Activated CD4-positive, CD25-positive, alpha-beta regulatory T cell (primary cell): ENCODE measurements around the gene LSM14B.

Source experiments
- DNase-seq, 4 experiments: peaks; one replicate each; lab custom pipeline; 2025; lab: John Stamatoyannopoulos, UW

LSM14B gene

DNA sequence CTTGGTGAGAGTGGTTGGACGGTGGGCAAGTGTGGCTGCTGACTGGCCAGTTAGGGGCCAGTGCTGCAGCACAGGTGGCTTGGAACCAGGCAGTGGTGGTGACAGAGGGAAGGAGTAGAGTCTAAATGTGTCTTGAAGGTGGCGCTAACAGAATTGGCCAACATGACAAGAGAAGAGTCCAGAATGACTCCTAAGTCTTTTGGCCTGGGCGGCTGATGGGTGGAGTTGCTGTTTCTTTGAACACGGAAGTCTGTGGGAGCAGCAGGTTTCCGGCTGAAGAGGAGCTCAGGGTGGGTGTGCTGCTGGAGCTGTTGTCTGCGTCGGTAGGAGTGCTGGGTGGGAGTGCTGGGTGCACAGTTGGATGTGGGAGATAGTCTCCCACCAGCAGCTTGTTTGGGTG lies 10.1 kb downstream of the LSM14B start:
- DNase-seq: no peak

DNA sequence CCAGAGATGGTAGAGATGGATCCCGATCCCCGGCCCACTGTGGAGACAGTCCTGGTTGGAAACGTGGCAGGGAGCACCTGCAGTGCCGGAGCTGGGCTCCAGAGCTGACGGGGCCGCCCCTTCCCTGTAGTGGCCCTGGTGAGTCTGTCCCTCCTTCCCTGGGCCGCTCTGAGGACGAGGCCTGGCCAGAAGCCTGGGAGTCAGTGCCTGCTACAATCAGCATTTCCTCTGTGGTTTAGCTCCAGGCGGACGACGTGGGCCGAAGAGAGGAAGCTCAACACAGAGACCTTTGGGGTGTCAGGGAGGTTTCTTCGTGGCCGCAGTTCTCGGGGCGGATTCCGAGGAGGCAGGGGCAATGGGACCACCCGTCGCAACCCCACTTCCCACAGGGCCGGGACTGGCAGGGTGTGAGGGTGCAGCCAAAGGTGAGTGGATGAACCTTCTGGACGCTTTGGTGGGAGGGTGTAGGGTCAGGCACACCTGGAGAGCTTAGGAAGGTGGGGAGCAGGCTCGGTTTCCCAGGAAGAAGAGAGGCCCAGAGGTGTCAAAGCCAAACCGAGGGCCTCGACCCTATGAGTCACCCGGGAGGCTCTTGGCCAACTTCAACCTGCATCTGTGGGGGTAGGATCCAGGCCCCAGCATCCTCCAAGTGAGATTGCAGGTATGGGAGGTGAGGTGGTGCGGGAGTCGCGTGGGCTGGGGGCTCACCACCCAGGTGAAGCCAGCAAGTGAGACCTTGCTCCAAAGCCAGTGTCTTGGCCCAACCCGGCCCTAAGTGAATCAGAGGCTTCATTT lies 11.0 kb downstream of the LSM14B start:
- DNase-seq: no peak

DNA sequence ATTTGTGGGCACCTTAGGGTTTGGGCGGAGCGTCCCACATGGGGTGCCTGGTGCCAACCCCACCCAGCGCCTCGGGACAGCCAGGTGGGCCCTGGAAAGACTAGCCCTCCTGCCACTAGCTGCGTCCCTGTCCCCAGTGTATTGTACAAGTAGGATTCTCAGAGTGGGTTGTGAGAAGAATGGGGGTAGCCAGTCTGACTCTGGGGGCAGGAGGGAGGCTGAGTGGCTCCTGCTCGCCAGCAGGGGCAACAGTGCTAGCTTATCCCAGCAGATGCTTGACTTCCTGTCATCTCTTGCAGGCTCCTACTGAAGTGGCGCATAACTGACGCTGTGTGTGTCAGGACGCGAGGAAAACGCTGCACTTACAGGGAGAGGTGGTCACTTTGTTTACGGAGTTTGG lies 11.6 kb downstream of the LSM14B start:
- DNase-seq: no peak

DNA sequence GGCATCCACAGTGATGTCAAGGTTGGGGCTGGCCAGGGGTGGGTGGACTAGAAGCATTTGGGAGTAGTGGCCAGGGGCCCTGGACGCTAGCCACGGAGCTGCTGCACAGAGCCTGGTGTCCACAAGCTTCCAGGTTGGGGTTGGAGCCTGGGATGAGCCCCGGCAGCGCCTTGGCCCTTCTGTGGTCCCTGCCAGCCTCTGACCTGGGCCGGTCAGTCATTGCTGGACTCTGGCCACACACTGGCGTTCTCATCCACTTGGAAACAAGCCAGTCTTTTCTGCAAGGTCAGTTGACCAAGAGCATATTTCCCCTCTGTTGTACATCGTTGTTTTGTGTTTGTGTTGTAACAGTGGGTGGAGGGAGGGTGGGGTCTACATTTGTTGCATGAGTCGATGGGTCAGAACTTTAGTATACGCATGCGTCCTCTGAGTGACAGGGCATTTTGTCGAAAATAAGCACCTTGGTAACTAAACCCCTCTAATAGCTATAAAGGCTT lies 12.5 kb downstream of the LSM14B start:
- DNase-seq: no peak

DNA sequence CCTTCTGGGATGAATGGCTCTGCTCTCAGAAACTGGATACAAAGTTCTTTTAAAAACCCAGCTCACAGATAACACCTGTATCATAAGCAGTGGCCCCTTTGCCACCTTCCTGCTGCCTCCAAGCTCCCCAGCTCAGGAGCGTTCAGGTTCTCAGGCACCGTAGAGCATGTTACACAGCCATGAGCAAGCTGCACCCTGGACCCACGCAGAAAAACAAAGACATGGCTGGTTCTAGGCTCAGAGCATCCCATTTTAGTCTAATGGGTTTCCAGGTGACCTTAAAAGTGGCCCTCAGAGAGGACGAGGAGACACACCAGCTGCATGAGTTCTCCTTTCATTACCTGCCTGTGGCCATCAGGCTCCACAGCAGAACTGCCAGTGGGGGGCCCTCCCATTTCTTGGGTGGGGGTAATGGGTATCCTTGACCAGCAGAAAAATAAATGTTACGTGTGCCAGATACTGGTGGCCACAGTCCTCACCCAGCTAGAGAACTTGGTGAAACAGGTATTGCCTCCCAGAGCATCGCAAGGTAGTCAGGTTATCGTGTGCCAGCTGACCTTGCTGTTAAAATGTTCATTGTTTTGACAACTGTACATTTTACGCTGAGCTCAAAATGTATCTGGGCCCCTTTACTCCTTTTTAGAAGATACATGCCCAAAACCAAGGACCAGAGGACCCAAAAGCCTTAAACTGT lies 13.4 kb downstream of the LSM14B start:
- DNase-seq: no peak

DNA sequence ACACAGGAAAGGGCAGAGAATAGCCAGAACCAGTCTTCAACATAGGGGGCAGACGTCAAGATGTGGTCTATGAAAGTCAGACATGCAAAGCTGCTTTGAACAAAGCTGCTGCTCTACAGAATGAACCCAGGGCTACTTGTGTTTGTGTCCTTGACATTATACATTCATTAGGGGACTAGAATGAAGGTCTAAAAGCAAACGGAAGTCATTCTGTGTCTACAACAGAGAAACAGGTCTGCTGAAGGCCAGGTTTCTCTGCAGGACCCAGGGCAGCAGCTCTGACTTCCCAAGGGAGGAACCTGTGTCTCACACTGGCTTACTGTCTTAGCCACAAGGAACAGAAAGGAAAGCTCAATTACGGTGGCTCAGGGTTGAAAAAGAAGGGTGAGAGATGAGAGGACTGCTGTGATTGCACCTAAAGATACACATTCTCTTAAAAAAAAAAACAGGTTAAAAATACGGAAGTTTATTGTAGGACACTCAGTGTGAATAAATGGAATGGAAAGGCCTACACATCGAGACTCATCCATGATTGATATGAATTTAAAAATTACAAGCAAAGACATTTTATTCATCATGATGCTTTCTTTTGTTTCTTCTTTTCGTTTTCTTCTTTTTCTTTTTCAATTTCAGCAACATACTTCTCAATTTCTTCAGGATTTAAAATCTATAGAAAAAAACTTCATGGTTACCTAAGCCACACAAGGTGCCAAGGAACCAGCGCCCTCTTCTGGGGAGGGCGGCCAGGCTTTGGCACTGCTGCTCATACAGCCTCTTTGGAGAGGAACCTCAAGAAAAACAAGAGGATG lies 14.2 kb downstream of the LSM14B start:
- peak; percentile 9 to 62 (median 42) for DNase-seq

DNA sequence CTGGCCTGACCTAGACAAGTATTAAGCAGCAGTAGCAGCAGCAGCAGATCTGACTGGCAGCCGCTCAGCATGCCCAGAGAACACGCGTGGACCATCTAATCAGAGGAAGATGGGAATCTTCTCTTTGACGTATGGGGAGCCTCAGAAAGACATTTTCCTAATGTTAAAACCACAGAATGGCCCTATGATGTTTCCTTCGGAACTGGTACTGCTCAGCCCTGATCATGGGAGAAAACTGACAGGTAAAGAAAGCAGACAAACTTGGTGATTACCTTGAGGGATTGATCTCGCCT lies 14.8 kb downstream of the LSM14B start:
- no peak for DNase-seq

DNA sequence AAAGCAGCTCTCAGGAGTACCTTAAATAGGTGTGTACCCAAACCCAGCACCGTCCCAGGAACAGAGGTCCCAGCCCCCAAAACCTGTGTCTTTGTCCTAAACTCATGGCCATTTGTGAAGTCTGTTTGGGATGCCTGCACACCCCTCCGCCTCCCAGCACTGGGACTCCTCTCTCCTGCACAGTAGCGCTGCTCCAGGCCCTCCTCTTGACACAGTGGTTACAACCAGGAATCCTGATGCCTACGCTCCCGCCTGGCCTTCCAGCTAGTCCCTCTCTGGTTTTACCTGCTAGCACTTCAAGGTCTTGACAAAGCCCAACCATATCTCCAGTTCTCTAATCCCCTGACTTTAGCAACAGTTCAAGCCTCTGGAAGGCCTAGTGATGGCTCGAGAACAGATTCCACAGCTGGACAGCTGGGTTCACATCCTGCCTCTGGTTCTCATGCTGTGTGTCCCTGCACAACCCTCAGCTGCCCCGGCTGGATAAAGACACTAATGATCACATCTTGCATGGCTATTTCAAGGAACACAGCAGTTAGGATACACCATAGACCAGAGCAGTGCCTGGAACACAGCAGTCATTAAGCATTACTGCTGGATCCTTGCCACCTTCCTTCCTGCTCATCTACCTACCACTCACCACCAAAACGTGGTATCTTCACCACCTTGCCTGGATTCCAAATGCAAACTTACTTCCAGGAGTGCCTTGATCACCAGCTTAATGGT lies 15.4 kb downstream of the LSM14B start:
- DNase-seq: no peak

DNA sequence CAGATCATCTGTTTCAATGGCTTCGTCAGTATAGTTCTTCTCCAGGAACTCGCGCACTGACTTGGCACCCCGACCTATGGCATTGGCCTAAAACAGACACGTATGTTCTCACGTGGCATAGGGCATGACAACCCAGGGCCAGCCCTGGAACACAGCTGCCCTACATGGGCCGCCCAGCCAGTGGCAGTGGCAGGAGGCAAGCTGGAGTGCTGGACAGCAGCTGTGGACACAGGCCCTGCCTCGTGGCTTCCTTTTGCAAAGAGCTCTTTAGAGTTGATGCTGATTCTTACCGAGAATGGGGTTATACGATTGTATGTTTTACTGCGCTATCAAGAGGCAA lies 15.9 kb downstream of the LSM14B start:
- DNase-seq: no peak

DNA sequence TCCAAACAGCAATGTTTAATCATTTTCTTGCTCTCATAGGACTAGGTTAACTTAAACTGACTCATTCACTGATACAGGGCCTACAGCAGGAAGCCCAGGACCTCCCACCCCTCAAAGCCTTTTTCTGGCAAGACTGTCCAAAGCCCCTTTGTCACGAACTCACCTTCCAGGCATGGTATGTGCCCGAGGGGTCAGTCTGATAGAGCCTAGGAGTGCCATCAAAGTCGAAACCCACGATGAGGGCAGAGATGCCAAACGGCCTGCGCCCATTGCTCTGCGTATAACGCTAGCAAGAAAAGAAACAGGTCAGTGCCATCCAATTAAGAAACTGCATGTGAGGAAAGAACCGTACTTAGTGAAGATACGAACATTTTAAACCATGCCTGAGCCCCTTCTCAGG lies 16.6 kb downstream of the LSM14B start:
- DNase-seq: no peak

DNA sequence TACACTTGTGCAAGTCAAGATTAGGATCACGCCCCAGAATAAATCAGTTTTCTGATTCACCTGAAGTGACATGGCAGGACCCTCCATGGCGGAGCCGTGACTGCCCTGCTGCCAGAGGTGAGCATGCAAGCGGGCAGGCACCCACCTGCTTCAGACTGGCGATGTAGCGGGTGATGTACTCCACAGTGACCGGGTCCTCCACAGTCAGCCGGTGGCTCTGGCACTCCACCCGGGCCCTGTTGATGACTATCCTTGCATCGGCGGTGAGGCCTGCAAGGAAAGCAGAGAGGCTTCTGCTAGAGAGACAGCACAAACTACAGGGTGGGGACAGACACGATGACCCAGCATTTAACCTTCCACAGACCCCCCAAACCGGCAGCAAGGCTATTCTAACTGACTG lies 17.4 kb downstream of the LSM14B start:
- DNase-seq: no peak

DNA sequence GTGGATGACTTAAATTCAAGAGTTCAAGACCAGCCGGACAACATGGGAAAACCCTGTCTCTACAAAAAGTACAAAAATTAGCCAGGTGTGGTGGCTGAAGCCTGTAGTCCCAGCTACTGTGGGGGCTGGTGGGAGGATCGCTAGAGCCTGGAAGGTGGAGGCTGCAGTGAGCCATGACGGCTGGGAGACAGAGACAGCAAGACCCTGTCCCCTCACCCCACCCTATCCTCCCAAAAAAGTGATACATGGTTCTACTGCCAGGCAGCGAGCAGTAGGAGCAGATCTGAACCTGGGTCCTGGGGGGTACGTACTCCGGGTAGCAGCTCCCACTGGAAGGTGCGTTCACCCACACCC lies 18.7 kb downstream of the LSM14B start:
- no peak for DNase-seq

DNA sequence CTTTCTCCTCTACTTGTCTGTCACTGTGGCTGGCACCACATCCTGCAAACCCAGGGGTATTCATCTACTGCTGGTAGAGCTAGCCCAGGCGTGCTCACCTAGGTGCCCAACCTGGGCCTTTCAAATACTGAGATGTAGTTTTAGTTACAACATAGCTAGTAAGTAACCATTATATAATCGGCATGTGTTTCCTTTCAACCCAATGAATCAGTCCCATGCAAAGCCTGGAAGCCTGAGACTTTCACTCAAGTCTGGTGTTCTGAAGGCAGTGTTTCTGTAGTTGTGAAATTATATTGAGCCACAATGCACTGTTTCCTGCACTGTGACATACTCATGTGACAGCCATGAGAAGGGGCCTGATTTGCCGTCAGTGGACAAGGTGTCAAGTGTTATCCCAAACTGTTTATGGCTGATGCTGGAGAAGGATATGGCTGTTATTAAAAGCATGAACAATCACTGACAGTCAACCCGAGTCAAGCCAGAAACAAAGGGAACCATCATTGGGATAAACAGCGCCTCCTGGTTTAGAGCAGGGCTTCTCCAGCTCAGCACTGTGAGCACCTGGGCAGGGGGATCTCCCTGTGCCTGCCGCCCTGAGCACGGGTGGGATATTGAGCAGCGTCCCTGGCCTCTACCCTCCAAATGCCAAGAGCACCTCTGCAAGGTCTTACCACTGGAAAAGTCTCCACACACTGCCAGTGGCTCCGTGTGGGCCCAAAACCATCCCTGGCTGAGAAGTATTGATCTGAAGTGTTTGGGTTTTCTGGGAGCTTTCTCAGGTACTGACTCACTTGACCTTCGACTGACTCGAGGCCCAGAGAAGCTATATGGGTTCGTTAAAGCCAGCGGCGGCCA lies 19.3 kb downstream of the LSM14B start:
- no peak for DNase-seq

DNA sequence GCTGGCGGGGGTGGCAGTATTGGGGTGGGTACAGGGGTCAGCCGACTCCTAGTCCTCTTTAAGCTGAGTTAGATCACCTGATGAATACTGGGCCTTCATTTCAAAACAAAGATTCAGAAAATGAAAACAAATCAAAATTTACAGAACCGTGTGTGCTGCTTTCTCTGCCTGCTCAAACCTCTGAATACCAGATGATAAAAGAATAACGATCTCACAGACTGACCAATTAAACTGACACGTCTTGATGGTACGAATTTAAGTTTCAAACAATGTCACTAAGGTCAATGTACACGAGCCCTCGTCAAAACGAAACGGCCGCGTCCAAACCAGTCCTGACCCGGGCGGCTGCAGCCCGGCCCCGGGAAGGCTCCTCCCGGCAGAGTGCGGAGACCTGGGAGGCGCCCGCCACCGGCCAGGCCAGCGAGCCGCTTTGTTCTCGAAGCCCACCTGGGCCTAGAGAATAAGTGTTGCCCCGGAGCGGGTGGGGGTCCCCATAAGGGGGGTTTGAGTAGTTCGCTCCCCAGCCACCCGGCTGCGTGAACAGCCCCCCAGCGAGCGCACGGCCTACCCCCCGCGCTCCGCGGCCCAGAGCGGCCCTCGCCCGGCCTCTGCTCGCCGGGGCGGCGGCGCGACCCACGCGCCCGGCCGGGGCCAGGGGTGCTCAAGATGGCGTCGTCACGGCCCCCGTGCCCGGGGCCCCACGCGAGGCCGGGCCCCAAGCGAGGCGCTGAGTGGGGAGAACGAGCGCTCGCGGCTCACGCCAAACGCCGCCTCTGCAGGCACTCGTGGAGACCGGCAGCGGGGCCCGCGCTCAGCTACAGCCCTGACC lies 20.2 kb downstream of the LSM14B start:
- DNase-seq: peak in 1 of 4 experiments; percentile 31

DNA sequence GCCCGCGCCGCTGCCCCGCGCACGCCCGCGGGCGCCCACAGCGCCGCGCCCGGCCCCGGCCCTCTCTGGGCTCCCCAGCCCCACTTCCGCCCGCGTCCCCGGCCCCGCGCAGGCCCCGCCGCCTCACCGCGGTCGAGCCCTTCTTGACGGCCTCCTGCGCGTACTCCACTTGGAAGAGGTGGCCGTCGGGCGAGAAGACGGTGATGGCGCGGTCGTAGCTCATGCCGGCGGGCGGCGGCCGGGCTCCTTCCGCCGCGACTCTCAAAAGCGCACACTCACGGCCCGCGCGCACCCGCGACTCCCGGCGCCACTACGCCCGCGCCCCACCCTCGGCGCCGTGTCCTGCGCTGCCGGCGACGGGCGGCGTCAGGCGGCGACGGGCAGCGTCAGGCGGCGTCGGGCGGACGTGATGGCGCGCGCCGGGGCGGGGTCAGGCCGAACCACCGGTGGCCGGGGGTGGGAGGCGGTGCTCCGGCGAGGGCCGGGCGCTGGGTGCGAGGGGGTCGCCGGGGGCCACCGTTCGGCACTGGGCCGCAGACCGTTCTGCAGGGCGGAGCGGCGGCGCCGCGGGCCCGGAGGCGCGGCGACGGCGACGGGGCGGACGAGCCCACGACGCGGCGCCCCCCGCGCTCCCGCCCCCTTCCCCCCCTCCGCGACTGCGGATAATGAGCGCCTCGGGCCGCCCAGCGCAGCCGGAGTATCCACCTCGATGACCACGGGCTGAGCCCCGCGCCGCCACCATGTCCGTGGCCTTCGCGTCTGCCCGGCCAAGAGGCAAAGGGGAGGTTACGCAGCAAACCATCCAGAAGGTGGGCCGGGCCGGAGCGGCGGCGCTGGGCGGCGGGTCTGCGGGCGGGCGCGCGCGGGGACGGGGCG lies 21.0 kb downstream of the LSM14B start, which contains the start of the genes PSMA7 and SS18L1:
TSS of gene PSMA7 (minus strand) at position 314 of the 876 bp plus-strand sequence. CDS start at position 223, 91 bp downstream.
TSS of gene SS18L1 (plus strand) at position 689 of the 876 bp plus-strand sequence. CDS start at position 741, 52 bp downstream.
- DNase-seq: peak; percentile 65 to 85 (median 76)

DNA sequence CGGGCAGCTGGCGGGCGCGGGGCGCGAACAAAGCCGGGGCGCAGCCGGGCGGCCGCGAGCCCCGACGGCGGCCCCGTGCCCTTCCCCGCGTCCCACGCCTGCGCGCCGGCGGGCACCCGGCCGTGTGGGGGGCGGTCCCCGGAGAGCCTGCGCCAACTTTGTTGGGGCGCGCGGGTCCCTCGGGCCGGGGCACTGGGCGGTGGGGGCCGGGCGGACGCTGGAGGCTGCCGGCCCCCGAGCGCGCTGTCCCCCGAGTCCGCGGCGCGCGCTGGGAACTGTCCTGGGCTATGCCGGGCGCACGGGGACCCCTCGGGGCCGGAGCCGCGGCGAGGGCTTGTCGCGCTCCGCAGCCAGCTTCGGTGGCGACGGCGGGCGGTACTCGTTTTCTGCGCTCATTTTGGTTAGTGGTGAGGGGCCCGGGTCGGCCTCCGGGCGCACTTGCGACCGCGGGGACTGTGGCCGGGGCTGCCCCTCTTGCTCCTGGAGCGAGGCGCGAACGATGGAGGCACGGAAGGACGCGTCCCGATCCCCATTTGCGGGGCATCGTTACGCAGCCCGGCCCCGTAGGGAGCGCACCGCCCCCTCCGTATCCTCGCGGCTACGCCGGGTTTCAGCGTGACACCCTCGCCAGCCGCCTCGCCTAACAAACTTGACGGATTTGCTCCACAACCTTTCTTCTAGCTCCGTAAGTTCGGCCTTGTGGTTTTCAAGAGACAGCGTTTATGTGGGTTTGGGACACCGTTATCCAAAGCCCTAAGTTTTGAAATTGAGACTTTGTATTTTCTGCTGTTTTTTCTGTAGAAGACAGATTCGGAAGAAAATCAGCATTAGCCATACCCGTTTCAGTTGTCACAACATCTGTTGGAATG lies 21.9 kb downstream of the LSM14B start:
- peak in 2 of 4 experiments; percentile 14 to 25 for DNase-seq

DNA sequence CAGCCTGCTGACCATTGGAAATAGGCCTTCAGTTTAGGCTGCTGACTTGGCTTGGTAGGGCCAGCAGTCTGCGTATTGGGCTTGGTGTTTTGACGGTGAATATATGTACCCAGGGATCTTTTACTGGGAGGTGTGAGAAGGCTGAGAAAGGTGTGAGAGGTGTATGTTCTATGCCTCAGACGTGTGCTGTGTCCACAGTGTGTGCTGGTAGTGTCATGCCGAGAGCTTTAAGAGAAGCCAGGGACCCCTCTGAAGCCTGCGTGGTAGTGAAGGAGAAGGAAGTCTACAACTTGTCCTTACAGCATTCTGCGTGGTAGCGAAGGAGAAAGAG lies 23.4 kb downstream of the LSM14B start:
- no peak for DNase-seq

DNA sequence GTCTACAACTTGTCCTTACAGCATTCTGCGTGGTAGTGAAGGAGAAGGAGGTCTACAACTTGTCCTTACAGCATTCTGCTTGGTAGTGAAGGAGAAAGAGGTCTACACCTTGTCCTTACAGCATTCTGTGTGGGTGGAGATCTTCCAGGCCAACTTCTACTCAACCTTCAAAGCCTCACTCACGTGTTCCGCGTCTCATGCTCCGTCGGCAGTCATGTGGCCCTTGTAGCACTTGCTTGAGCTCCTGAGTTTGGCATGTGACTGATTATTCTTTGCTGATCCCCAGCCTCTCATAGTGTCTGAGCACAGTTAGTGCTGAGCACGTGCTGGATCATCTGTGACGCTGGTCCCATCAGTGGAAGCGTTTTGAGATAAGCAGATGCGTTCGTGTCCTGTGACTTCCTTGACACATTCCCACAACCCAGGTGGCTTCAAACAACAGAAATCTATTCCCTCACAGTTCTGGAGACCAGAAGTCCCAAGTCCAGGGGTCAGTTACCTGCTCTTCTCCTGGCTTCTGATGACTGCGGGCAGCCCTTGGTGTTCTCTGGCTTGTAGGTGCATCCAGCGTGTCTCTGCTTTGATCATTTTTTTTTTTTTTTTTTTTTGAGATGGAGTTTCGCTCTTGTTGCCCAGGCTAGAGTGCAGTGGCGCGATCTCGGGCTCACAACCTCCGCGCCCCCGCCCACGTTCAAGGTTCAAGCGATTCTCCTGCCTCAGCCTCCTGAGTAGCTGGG lies 23.9 kb downstream of the LSM14B start:
- DNase-seq: no peak
